Gastroesophageal sphincter (tissue), 3 donors: ENCODE results near the gene RAPGEF3.

Experiments used
- EP300 ChIP-seq: sonication (generic); formaldehyde crosslinking; IDR thresholded peaks from one replicate; pipeline ENCODE4 v1.6.1; 2017; ENCODE audit warnings: antibody characterized with exemption, mild to moderate bottlenecking
- POLR2A ChIP-seq, 2 donors: fragments of 450-650 bp; IDR thresholded peaks; one replicate each; pipeline ENCODE4 v1.6.1; 2017; ENCODE audit warnings: antibody characterized with exemption in 2 of 2, mild to moderate bottlenecking in 2 of 2, moderate library complexity in 1 of 2
- POLR2AphosphoS5 ChIP-seq: sonication (generic); formaldehyde crosslinking; IDR thresholded peaks from one replicate; pipeline ENCODE4 v1.6.1; 2017; ENCODE audit warnings: antibody characterized with exemption
- TF ChIP-seq, protein P1 (sequence below), 4 experiments: fragments of 200-600 bp in 2 of 4; fragments of 450-650 bp in 2 of 4; sonication (generic) in 1 of 4; IDR thresholded peaks; one replicate each; pipeline ENCODE4 v1.5.1; 2017 to 2019; ENCODE audit warnings: antibody characterized with exemption in 4 of 4, mild to moderate bottlenecking in 2 of 4, moderate library complexity in 2 of 4

GRCh38 chr12:47707905-47708543 is 50.7 kb downstream of the RAPGEF3 start:
- TF ChIP-seq, protein P1, sequence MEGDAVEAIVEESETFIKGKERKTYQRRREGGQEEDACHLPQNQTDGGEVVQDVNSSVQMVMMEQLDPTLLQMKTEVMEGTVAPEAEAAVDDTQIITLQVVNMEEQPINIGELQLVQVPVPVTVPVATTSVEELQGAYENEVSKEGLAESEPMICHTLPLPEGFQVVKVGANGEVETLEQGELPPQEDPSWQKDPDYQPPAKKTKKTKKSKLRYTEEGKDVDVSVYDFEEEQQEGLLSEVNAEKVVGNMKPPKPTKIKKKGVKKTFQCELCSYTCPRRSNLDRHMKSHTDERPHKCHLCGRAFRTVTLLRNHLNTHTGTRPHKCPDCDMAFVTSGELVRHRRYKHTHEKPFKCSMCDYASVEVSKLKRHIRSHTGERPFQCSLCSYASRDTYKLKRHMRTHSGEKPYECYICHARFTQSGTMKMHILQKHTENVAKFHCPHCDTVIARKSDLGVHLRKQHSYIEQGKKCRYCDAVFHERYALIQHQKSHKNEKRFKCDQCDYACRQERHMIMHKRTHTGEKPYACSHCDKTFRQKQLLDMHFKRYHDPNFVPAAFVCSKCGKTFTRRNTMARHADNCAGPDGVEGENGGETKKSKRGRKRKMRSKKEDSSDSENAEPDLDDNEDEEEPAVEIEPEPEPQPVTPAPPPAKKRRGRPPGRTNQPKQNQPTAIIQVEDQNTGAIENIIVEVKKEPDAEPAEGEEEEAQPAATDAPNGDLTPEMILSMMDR (IDR thresholded peaks at IDR 0.05) = no peak
- TF ChIP-seq POLR2AphosphoS5 (no peak), EP300 (no peak), POLR2A (IDR thresholded peaks at IDR 0.05) (no peak)
